HG02870 (cell line): ENCODE results near the gene RNLS.

Source experiments
- ATAC-seq: cut with Tn5 transposase; IDR thresholded peaks from one replicate; pipeline ENCODE4 v1.9.1; 2021; ENCODE audit warnings: mild to moderate bottlenecking, moderate library complexity; ENCODE audit not compliant: unreplicated experiment

RNLS gene

DNA sequence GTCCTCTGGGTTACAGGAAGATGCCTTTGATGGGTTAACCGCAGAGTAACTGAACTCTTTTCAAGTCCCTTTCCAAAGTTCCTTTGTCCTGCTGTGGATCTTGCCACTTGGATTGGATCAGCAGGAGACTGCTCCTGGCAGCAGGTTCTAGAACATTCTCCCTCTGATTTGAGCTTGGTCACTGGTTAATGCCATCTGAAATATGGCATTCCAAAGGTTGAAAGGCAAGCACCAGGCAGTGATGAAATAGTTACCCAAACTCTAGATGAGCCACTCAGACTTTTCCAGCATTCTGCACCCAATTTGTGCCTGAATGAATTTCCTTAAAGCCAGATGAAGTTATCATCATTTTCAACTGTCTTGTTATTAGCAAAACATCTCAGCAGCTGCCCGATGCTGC is 343.9 kb downstream of the RNLS start:
- ATAC-seq = no peak

DNA sequence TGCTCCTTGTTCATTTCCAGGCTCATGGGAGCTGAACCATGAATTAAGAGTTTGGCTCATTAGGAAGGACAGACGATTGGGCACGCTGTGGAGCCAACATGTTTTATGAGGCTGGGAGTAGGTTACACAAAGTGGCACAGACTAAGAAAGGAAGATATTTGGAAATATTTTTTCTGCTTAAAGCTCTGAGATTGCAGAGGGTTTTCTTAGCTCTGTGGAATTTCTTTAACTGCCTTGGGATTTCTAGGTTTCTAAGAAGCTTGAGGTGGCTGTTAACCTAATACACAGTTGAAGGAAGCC is 344.6 kb downstream of the RNLS start:
- no peak for ATAC-seq

DNA sequence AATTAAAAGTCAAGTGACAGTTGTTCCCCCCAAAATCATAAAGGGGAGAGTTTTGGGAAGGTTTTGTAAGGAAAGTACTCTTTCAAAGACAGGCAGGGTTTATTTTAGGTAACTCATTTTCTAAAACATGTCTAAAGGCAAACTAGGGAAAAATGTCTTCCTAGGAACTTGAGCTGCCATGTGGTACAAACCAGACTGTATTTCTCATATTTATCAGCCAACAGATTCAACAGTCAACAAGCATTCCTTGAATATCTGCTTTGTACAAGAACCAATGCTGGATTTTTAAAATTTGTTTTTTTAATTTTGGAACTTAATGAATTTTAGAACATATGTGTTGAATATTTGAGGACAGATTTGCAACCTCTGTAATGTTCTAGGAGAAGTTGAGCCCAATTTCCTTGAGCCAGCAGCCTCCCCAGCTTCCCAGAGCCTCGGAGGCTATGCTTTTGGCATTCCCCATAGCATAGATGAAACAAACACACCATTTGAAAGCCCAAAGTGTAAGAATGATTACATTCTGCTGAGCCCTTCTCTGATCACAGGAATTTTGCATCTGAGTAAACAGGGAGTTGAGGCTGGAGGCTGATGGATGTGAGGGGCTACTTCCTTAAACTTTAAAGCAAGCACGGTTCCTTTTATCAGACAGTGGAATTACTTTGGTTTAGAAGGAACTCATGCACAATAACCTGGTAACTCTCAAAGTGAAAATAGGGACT is 345.1 kb downstream of the RNLS start:
- ATAC-seq = no peak

DNA sequence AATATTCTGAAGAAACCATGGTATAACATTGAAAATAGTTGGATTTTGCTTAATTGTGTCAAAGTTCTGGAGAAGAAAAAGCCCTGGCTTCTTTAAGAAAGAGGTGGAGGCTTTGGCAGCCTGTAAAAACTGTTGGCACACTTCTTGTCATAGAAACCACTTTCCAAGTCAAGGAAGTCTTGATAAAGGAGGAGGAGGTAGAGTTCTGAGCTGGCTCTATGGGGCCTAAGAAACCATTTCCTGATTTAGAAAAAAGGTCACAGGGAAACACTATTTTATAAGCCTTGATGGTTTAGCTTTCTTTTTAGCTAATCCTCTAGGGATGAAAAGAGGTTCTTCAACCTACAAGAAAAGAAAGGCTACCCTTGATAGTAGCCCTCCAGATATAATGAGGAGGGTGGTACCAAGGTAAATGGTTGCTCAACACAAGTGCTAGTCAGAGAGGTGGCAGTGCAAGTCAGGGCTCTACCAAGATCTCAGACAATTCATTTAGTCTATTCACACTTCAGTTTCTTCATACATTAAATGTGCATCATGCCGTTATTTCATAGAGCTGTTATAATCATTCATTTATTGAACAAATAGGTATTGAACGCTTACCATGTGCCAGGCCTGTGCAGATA is 346.9 kb downstream of the RNLS start:
- ATAC-seq = no peak

DNA sequence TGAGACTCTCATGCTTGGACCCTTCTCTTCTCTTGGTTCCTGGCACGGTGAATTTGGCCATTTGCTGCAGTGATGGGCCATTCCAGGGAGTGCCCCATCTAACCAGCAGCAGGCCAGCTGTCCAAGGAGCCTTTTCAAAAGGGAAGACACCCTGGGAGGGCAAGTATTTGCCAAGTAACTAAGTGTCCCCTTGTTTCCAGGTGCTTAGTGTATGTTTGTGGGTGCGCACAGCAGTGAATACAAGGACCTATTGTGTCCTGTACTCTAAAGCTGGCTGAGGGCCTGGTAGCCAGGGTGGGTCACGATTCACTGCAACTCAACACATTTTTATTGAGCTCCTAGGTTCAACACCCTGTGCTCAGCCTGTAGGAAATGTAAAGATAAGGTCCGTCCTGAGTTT is 348.8 kb downstream of the RNLS start:
- ATAC-seq = no peak

DNA sequence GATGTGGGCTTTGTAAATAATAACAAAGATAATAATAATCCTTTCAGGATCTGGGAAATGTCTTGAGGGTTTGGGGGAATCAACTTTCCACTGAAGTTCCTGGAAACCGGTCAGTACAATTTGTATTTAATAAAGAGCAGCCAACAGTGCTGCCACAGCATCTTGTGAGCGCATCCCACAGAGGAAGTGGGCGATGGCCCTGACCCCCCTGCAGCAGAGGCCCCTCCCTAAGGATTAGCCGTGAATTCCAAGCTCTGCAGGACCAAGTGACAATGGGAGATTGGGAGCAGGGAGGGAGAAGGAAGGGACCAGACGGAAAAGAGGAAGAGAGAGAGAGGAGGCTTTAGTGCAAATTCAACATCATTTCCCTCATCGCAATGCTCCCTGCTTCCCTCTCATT is 349.2 kb downstream of the RNLS start:
- no peak for ATAC-seq

DNA sequence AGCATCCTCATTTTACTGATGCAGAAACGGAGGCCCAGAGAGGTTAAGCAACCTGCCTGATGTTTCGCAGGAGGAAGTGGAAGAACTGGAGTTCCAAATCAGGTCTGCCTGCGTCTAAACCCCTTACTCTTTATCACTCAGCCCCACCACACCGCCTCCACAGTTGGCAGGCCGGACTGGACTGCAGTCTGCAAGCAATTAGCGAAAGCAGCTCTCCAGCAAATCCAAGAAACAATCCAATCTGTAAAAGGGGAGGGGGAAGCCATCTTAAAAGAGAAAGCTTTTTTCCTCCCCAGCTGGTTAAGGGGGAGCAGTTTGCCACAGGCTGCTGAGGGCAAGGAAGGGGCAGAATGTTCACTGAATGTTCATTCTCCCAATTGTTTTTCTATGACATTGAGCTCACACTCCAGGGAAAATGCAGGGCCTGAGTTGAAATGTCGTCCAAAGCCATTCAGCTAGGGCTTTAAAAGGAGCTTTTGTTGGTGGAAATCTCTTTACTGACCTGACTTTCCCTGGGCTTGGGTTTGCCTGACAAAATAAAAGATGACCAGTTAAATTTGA is 350.1 kb downstream of the RNLS start:
- no peak for ATAC-seq

DNA sequence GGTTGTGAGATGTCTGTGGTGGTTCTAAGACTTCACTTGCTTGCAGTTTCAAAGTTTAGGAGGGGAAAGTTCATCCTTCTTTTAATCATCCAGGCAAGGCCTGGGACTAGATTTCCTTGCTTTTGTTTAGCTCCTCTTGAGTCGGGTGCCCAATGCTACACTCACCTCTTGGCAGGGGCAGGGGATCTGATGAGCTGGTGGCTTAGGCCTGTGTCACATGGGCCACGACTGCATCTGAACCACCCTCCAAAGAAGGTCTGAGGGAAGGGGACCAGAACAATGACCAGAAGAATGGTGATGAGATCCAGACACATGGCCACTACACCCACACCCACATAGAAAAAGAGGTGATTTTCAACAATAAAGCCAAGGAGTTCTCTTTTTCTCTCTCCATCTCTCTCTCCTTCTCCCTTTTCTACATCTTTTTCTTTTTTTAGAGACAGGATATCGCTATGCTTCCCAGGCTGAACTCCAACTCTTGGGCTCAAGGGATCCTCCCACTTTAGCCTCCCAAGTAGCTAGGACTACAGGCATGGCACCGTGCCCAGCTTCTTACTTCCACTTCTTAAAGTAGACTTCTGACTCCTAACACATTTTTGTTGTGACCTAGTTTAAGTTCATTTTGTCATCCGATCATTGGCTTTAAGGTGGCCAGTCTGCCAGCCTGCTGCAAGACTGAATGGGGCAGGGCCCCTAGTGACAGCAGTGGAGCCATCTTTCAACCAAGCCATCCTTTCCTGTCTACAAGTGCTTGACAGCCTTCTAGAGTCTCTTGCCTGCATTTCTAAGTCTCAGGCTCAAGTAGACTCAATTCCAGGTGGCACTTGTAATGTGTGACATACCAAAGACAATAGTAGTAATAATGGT is 350.9 kb downstream of the RNLS start:
- no peak for ATAC-seq

DNA sequence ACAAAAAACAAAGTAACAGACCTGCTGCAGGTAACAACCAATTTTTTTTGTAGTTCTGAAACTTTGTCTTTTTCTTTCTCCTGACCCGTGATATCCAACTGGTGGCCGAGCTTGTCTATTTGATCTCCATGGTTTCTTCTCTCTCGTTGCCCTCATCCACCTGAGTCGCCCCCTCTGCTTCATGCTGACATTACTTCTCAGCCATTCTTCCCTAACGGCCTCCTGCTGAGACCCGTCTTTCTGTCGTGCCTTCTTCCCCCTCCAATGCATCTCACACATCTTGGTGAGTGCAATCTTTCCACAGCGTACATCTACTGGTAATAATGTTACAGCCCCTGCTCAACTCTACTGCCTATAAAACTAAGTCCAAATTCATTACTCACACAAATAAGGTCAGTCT is 352.9 kb downstream of the RNLS start:
- ATAC-seq = no peak

DNA sequence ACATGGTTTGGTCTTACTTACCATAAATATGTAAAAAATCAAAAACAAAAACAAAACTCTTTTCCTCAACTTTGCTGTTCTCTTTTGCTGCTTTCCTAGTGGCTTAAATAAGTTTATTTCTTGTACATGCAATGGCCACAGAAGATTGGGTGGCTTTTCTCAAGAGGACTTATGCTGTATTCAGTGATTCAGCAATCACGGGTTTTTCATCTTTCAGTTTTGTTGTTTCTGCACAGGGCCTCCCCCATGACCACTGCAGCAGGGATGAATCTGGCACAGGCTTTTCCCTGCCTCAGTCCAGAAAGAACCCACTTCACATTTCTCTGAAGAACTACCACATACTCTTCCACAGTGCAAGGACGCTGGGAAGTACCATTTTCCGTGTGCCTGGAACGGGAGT is 355.0 kb downstream of the RNLS start:
- ATAC-seq = no peak

DNA sequence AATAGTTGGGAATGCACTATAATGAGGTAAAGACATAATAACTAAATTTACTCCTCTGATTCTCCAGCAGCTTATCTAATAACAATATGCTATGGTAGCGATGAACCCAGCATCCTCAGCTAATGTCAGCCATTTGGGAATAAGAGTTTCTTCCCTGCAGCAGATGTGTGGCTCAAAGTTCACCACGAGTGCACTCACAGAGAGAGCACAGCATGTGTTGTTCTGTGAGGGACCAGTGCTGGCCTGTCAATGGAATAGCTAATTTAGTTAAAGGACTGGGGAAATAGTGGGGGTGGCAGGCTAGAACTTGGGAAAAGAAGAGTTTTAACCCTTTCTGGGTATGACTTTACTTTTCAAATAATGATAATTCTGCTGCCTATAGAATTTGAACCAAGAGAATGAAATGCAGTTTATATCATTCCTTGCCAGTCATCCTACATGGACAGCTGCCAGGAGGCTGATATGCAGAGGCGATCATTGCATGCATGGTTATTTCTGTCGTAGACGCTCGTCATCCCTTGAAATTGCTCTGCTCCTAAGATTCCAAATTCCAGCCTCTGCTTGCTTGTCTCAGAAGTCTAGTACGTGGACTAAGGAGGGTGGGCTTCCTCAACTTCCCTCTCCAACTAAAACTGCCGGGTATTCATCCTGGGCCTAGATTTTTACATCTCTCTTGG is 355.6 kb downstream of the RNLS start:
- no peak for ATAC-seq

DNA sequence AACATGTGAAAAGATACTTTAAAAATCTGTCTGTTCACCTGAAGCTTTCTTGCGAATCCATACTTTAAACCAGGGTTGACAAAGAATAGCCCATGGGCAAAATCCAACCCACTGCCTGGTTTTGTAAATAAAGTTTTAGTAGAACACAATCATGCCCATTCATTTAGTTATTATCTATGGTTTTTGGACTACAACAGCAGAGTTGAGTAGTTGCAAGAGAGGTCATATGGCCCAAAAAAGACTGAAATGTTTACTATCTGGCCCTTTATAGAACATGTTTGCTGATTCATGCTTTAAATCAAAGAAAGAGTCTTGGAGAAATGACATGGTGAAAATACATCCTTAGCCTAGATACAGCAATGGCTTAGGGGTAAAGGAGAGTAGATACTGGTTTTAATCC is 356.2 kb downstream of the RNLS start:
- ATAC-seq = no peak

DNA sequence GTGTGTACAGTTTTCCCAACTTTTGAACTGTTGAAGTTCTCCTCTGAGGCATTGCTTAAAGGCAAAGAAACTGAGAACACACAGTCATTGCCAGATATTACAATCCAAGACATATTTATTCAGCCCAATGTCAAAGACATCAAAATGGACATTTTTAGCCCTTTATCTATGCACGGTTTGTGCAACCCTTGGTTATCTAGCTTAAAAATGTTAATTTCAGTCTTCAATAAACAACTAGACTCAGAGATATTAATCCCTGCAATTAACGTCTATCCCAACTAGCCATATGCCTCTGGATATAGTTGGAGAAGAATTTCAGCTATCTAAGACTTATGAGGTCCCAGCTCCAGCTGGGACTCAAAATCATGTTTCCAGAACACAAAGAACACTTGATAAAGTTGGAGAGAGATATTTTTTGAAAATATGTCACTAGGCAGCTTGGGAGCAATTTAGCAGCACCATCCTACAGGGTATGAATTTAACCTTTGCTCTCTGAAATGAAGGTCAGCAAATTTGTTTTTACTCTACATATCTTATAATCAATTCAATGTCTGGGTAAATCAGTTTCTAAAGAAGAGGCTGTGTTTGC is 357.0 kb downstream of the RNLS start:
- ATAC-seq = no peak
